Right renal pelvis (tissue), 4 donors: Measurements from ENCODE around the gene C1orf167. TPM values are rescaled to one million over a fixed set of nuclear protein-coding genes. Genes with fewer than 3 reads are reported as not detected.

ENCODE experiments used
- DNase-seq, 4 donors: peaks; one replicate each; pipeline ENCODE4 v3.0.0-alpha.2; 2013; ENCODE audit warnings: low read depth in 4 of 4, low spot score in 3 of 4, missing footprints in 1 of 4
- polyA plus RNA-seq, 4 donors: library from polyadenylated mRNA; unstranded; fragments of 120-200 nt; gene quantifications; one replicate each; pipeline ENCODE4 v1.2.1, GENCODE V29; 2013; ENCODE audit not compliant: insufficient read length in 4 of 4

Gene C1orf167
- polyA plus RNA-seq, 4 donors: 0.27 to 0.65 (median 0.37) TPM; not detected in 1

- DNase-seq: no peak
These were observed 65.0 kb downstream of the C1orf167 start for GRCh38 chr1:11826946-11827345.

GRCh38 chr1:11828511-11828910 lies 66.5 kb downstream of the C1orf167 start:
- DNase-seq: no peak

- no peak for DNase-seq
These were observed 70.1 kb downstream of the C1orf167 start for GRCh38 chr1:11831945-11832725.

- no peak for DNase-seq
These were observed 71.5 kb downstream of the C1orf167 start for GRCh38 chr1:11833497-11833896.

GRCh38 chr1:11833900-11834299 lies 71.9 kb downstream of the C1orf167 start:
- no peak for DNase-seq

GRCh38 chr1:11835441-11836225 lies 73.6 kb downstream of the C1orf167 start:
- no peak for DNase-seq

GRCh38 chr1:11836955-11837766 lies 75.2 kb downstream of the C1orf167 start:
- DNase-seq: no peak

GRCh38 chr1:11837767-11838348 lies 75.9 kb downstream of the C1orf167 start:
- no peak for DNase-seq

GRCh38 chr1:11838349-11839272 lies 76.6 kb downstream of the C1orf167 start:
- peak; percentile 12 to 41 (median 22) for DNase-seq

Other genes starting within 250 kb of the C1orf167 start
- gene FBXO2, start 107.8 kb upstream of the C1orf167 start, polyA plus RNA-seq: 1 to 10 TPM in 3 of 4 donors, under 1 TPM in 1; 0.98 to 2.0 (median 1.1) TPM
- 10 to 100 TPM; 15.5 to 19.6 (median 15.9) TPM for gene FBXO44, start 107.3 kb upstream of the C1orf167 start, polyA plus RNA-seq
- gene FBXO6, start 98.0 kb upstream of the C1orf167 start, polyA plus RNA-seq: 1 to 10 TPM; 3.6 to 7.2 (median 4.7) TPM
- gene MAD2L2, start 81.0 kb upstream of the C1orf167 start, polyA plus RNA-seq: 10 to 100 TPM; 40.4 to 55.5 (median 45.4) TPM
- gene DRAXIN, start 70.5 kb upstream of the C1orf167 start, polyA plus RNA-seq: 1 to 10 TPM in 3 of 4 donors, under 1 TPM in 1; 1.00 to 1.3 (median 1.1) TPM
- 10 to 100 TPM; 43.2 to 61.6 (median 44.4) TPM for gene AGTRAP, start 26.1 kb upstream of the C1orf167 start, polyA plus RNA-seq
- gene MTHFR, start 43.8 kb downstream of the C1orf167 start, polyA plus RNA-seq: 10 to 100 TPM; 17.1 to 18.9 (median 18.4) TPM
- gene CLCN6, start 44.0 kb downstream of the C1orf167 start, polyA plus RNA-seq: 10 to 100 TPM; 15.5 to 20.1 (median 16.6) TPM
- gene NPPA, start 85.6 kb downstream of the C1orf167 start, polyA plus RNA-seq: under 1 TPM in 3 of 4 donors, not detected in 1; 0.22 to 0.44 (median 0.24) TPM
- gene NPPB, start 96.8 kb downstream of the C1orf167 start, polyA plus RNA-seq: under 1 TPM in 1 of 4 donors, not detected in 3; 0.10 TPM
- gene KIAA2013, start 164.2 kb downstream of the C1orf167 start, polyA plus RNA-seq: 10 to 100 TPM; 39.6 to 55.3 (median 43.2) TPM
- 100 to 1,000 TPM in 1 of 4 donors, 10 to 100 TPM in 3; 93.5 to 117 (median 96.5) TPM for gene PLOD1, start 172.5 kb downstream of the C1orf167 start, polyA plus RNA-seq
- gene MFN2, start 218.3 kb downstream of the C1orf167 start, polyA plus RNA-seq: 10 to 100 TPM; 62.2 to 77.5 (median 70.5) TPM